SH-SY5Y (cell line): ENCODE data around the gene BIN1.

ENCODE experiments used
- GATA2 ChIP-seq: IDR thresholded peaks from 2 replicates; pipeline ENCODE4 v1.6.1; 2011; ENCODE audit warnings: mild to moderate bottlenecking, low read depth, low read length
- GATA3 ChIP-seq: IDR thresholded peaks from 2 replicates; pipeline ENCODE4 v1.6.1; 2011; ENCODE audit warnings: low read depth, mild to moderate bottlenecking, low read length, moderate library complexity

- TF ChIP-seq GATA3, result no peak
- TF ChIP-seq GATA2, result no peak
Observed at GRCh38 chr2:127056086-127056485, 50.9 kb downstream of the BIN1 start.
